Epithelial cell of esophagus (primary cell): ENCODE measurements around the gene RASGEF1C.

Experiments
- DNase-seq: peaks from one replicate; pipeline ENCODE4 v3.0.0; 2010; ENCODE audit warnings: low read depth
- H3K4me3 ChIP-seq: 2 replicates; pipeline ENCODE4 v1.5.1; 2011; ENCODE audit warnings: mild to moderate bottlenecking, low read length, control low read depth
- TF ChIP-seq, protein P1 (sequence below): IDR thresholded peaks from 2 replicates; pipeline ENCODE4 v1.5.1; 2011; ENCODE audit warnings: low read depth, mild to moderate bottlenecking, low read length, control low read depth, inconsistent platforms; ENCODE audit not compliant: insufficient read depth; ENCODE audit errors: missing control alignments

RASGEF1C gene

DNA sequence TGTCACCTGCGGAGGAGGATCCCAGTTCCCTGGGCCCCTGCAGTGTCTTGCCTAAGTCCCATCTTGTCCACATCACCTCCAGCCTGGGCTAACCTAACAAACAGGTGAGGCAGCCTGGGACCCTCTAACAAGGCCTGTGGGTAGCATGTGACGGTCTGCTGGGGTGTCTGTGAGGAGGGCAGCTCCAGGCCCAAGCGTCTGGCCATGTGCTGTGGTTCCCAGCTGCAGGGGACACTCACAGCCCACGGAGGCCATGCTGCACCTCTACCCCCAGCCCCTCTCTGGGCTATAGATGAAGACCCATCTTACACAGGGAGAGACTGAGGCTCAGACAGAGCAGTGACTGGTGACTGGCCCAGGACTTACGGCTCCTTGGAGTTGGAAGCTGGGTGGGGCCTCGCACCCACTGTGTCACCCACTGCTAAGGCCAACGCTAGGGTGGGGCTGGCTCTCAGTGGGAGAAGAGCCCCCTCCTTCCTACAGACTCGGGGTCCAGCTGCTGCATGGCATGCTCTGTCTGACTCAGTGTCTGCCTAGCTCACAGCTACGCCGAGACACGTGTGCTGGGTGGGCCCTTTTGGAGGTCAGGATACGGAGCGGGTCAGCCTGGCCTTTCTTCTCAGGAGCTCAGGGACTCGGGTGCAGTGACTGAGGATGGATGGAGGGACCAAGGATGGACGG, 96.7 kb downstream of the RASGEF1C start:
- no peak for DNase-seq
- TF ChIP-seq, protein P1, sequence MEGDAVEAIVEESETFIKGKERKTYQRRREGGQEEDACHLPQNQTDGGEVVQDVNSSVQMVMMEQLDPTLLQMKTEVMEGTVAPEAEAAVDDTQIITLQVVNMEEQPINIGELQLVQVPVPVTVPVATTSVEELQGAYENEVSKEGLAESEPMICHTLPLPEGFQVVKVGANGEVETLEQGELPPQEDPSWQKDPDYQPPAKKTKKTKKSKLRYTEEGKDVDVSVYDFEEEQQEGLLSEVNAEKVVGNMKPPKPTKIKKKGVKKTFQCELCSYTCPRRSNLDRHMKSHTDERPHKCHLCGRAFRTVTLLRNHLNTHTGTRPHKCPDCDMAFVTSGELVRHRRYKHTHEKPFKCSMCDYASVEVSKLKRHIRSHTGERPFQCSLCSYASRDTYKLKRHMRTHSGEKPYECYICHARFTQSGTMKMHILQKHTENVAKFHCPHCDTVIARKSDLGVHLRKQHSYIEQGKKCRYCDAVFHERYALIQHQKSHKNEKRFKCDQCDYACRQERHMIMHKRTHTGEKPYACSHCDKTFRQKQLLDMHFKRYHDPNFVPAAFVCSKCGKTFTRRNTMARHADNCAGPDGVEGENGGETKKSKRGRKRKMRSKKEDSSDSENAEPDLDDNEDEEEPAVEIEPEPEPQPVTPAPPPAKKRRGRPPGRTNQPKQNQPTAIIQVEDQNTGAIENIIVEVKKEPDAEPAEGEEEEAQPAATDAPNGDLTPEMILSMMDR, result no peak
- H3K4me3 ChIP-seq, result no peak overlapping the region

DNA sequence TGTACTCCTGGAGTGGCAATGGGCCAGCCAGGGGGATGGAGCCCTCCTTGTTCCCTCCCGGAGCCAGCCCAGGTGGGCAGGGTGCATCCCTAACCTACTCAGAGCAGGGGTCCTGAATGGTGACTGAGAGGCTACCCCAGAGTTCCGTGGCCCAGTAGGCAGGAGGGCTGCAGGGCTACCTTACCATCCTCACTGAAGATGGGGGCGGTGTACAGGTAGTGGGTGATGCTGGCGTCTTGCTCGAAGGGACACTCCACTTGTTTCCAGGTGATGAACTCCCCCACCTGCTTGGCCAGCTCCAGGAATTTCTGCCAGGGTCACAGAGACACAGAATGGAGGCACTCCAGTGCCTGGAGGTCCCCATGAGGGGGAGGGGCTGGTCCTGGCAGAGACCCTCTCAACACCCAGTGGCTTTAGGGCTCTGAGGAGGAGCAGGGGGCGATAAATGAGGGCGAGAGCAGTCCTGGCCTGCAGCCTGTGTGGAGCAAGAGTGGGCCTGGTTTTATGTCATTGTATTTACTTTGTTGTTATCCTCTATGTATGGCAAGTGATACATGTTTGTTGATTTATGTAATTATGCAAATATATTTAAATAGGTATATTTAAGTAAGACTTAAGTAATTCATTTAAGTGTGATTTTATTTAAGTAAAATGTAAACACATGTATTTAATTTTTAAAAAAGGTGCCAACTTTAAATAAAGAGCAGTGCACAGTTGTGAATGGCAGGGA, 97.6 kb downstream of the RASGEF1C start:
- TF ChIP-seq, protein P1, result no peak
- no peak for DNase-seq
- no peak overlapping the region for H3K4me3 ChIP-seq

DNA sequence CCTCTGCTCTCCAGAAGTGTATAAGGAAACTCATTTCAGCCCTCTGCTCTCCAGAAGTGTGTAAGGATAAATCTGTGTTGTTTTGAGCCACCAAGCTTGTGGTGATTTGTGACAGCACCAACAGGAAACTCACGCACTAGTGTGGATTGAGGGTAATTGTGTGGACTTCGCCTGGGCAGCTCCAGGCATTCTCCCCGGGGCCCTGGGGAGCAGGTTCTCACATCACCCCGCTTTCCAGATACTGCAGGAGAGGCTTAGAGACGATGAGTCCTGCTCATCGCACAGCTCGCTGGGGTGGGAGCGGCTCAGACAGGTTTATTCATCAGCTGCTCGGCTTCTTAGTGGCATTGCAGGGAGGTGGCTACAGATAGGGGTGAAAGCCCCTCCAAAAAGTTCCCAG, 99.1 kb downstream of the RASGEF1C start:
- DNase-seq, result no peak
- TF ChIP-seq, protein P1, result no peak

DNA sequence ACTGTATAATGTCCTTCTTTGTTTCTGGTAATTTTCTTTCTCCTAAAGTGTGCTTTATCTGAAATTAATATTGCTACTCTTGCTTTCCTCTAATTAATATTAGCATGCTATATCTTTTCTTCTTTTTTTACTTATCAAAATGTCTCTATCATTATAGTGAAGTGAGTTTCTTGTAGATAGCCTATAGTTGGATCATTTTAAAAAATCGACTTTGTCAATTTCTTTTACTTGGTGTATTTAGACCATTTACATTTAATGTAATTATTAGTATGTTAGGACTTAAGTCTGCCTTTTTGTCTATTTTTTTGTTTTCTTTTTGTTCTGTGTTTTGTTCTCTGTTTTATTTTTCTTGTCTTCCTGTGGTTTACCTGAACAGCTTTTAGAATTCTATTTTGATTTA, 102.0 kb downstream of the RASGEF1C start:
- TF ChIP-seq, protein P1, result no peak
- H3K4me3 ChIP-seq, result no peak overlapping the region
- no peak for DNase-seq

More for the DNA sequence above, 99.1 kb downstream of the RASGEF1C start:
- no peak overlapping the region for H3K4me3 ChIP-seq

DNA sequence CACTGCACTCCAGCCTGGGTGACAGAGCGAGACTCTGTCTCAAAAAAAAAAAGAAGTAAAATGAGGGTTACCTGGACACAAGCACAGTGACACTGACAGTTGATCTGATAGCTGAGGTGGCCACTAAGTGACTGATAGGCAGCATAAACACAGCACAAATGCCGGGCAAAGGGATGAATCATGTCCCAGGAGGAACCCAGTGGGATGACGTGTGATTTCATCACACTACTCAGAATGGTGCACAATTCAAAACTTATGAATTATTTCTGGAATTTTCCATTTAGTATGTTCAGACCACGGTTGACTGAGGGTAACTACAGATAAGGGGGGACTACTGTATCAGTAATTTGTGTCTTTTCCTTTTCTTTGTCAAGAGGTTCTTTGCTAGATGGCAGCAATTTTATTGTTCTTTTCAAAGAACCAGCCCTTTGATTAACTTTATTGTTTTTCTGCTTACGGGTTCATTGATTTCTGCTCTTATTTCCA, 103.1 kb downstream of the RASGEF1C start:
- DNase-seq, result no peak
- TF ChIP-seq, protein P1, result no peak
- no peak overlapping the region for H3K4me3 ChIP-seq

DNA sequence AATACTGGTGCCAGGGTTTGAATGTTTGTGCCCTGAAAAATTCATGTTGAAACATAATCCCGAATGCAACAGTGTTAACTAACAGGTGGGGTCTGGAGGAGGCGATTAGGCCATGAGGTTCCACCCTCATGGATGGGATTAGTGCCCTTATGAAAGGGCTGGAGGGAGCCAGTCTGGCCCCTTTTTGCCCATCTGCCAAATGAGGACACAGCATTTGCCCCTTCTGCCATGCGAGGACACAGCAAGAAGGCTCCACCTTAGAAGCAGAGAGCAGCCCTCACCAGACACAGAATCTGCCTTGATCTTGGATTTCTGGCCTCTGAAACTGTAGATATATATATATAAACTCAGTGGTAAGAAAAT, 104.9 kb downstream of the RASGEF1C start:
- TF ChIP-seq, protein P1, result no peak
- DNase-seq, result no peak
- no peak overlapping the region for H3K4me3 ChIP-seq

DNA sequence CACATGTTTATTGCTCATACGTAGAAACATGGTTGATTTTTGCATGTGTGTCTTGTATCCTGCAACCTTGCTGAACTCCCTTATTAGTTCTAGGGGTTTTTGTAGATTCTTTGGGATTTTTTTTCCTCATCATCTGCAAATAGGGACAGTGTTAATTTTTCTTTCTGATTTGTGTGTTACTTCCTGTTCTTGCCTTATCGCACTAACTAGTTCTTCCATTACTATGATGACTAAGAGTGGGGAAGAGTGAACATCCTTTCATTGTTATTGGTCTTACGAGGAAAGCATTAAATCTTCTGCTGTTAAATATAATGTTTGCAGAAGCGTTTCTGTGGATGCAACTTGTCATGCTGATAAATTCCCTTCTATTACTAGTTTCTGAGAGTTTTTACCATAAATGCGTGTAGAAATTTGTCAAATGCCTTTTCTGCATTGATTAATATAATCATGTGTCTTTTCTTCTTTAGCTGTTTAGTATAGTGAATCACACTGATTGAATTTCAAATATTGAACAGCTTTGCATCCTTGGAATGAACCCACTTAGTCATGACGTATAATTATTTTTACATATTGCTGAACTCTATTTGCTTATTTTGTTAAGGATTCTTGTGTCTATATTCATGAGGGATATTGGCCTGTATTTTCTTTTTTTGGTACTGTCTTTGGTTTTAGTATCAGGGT, 105.4 kb downstream of the RASGEF1C start:
- no peak for DNase-seq
- TF ChIP-seq, protein P1, result no peak
- no peak overlapping the region for H3K4me3 ChIP-seq
